ENCODE measurements around the gene CNMD. TPM values are rescaled to one million over a fixed set of nuclear protein-coding genes. Genes with fewer than 3 reads are reported as not detected.
"Not testable (repeated sequence)": the region's sequence is repeated elsewhere in the genome, so short reads cannot be mapped to it uniquely, and the experiment has no call there.

The CNMD gene
- total RNA-seq, 1 donor from 2014 or later = 0.46 TPM

DNA sequence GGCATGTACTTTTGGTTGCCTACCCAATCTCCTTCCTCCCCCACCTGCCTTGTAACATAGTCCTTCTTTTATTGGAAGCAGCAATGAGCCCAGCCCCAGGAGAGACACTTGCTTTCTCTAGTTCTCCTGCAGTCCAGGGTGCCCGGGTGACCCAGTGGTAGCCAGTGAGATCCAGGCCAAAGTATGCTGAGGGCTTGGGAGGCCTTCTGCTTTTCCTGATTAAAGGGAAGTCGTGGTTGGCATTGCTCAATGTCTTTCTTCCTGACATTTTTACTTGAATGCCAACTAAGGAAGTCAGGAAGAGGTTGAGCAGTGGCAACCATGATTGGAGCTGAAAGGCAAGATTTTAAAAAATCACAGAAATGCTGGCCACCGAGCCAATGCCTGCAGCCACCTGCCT, 25.7 kb downstream of the CNMD start:
- TF ChIP-seq, protein P1, sequence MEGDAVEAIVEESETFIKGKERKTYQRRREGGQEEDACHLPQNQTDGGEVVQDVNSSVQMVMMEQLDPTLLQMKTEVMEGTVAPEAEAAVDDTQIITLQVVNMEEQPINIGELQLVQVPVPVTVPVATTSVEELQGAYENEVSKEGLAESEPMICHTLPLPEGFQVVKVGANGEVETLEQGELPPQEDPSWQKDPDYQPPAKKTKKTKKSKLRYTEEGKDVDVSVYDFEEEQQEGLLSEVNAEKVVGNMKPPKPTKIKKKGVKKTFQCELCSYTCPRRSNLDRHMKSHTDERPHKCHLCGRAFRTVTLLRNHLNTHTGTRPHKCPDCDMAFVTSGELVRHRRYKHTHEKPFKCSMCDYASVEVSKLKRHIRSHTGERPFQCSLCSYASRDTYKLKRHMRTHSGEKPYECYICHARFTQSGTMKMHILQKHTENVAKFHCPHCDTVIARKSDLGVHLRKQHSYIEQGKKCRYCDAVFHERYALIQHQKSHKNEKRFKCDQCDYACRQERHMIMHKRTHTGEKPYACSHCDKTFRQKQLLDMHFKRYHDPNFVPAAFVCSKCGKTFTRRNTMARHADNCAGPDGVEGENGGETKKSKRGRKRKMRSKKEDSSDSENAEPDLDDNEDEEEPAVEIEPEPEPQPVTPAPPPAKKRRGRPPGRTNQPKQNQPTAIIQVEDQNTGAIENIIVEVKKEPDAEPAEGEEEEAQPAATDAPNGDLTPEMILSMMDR (IDR thresholded peaks at IDR 0.05; ENCODE audit: insufficient read depth, low read length, poor library complexity, severe bottlenecking) = no peak
- no peak overlapping the region for H3K4me3 ChIP-seq (ENCODE audit: low read depth, low read length)
- H3K36me3 ChIP-seq (ENCODE audit: control insufficient read depth, insufficient read depth, low read length) = no peaks in the 10 kb centered on the region
- H3K27me3 ChIP-seq (ENCODE audit: control insufficient read depth, insufficient read depth, low read length) = no peaks in the 10 kb centered on the region
- no peak for DNase-seq (ENCODE audit: low read depth)

DNA sequence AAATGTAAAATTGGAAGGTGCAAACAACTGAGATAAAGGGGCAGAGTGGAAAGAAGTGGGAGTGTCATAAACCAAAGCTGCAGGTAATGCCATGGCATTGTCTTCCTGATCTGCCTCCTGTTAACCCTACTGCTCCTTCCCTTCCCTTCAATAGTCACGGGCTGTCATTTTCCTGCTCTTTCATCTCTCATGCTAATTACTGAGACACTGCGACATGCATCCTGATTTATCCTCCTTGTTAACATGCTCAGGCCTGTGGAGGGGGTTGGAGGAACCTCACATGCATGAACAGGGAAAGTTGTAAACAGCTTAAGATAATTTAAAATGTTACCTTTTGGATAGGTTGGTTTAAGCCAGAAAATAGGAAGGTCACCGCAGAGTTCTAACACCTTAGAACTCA, 27.2 kb downstream of the CNMD start:
- no peak for DNase-seq (ENCODE audit: low read depth)
- H3K36me3 ChIP-seq (ENCODE audit: control insufficient read depth, insufficient read depth, low read length) = no peaks in the 10 kb centered on the region
- H3K4me3 ChIP-seq (ENCODE audit: low read depth, low read length) = no peak overlapping the region
- TF ChIP-seq, protein P1 (IDR thresholded peaks at IDR 0.05; ENCODE audit: insufficient read depth, low read length, poor library complexity, severe bottlenecking) = no peak
- no peaks in the 10 kb centered on the region for H3K27me3 ChIP-seq (ENCODE audit: control insufficient read depth, insufficient read depth, low read length)

DNA sequence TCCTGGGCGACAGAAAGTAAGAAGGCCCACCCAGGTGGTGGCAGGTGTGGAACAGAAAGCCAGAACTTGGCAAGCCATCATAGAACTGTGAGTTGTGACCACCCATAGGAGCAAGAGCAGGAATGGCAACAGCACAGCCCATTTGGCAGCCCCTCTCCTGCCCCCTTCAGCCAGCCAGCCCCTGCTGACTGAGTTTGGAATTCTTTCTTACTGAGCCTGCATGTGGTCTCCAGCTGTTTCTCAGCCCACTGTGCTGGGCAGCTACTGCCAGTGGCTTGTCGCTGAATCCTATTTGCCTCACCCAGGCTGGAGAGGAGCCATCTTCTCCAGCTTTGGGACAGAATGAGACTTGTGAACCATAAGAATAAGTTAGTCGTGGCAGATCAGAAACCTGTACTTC, 28.3 kb downstream of the CNMD start:
- TF ChIP-seq, protein P1 (IDR thresholded peaks at IDR 0.05; ENCODE audit: insufficient read depth, low read length, poor library complexity, severe bottlenecking) = no peak
- no peak for DNase-seq (ENCODE audit: low read depth)
- no peaks in the 10 kb centered on the region for H3K36me3 ChIP-seq (ENCODE audit: control insufficient read depth, insufficient read depth, low read length)
- H3K4me3 ChIP-seq (ENCODE audit: low read depth, low read length) = no peak overlapping the region
- H3K27me3 ChIP-seq (ENCODE audit: control insufficient read depth, insufficient read depth, low read length) = no peaks in the 10 kb centered on the region

DNA sequence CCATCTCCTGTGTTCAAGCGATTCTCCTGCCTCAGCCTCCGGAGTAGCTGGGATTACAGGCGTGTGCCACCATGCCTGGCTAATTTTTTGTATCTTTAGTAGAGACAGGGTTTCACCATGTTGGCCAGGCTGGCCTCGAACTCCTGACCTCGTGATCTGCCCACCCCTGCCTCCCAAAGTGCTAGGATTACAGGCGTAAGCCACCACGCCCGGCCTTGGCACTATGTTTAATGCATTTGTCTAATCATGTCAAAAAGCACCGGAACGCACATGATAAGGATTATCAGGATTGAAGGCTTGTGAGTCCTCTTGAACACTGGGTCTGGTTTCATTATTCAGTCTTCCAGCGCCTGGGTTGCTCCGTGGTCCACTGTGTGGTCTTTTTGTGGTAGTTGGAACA, 31.4 kb downstream of the CNMD start:
- H3K36me3 ChIP-seq (ENCODE audit: control insufficient read depth, insufficient read depth, low read length); DNase-seq (ENCODE audit: low read depth); H3K4me3 ChIP-seq (ENCODE audit: low read depth, low read length); H3K27me3 ChIP-seq (ENCODE audit: control insufficient read depth, insufficient read depth, low read length): not testable (repeated sequence)

DNA sequence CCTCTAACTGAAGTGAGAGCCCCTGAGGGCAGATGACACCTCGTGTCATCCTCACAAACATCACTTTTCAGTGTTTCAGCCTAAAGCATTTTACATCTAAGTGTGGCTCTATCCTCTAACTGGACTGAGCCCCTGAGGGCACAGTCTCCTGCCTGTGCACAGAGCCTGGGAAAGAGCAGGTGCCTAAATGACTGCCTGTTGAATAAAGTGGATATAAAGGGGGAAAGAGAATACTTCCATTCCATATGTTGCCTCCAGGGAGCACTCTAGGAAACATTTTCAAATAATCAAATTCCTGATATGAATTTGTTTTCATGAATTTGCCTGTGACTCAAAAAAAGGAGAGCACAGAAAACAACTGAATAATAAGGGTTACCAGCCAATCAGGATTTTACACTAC, 32.2 kb downstream of the CNMD start:
- TF ChIP-seq, protein P1 (IDR thresholded peaks at IDR 0.05; ENCODE audit: insufficient read depth, low read length, poor library complexity, severe bottlenecking) = peak; percentile 9
- DNase-seq (ENCODE audit: low read depth) = no peak

DNA sequence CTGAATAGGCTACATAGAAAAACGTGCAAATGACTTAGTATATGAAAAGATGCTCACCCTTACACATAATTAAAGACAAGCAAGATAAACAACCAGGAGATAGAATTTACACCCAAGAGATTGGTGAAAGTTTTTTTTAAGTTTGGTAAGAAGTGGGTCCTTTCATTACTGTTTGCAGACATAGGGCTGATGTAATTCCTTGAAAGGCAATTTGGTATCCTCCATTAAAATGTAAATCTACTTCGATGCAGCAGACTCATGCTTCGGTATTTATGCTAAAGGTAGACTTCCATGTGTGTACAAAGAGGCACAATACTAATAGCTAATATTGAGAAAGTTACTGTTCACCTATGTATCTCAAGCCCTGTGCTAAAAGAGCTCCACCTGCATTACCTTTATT, 33.5 kb downstream of the CNMD start:
- Histone ChIP-seq H3K4me3 (ENCODE audit: low read depth, low read length) (no peak overlapping the region), H3K27me3 (ENCODE audit: control insufficient read depth, insufficient read depth, low read length) (no peaks in the 10 kb centered on the region), H3K36me3 (ENCODE audit: control insufficient read depth, insufficient read depth, low read length) (no peaks in the 10 kb centered on the region)
- no peak for DNase-seq (ENCODE audit: low read depth)
- TF ChIP-seq, protein P1 (IDR thresholded peaks at IDR 0.05; ENCODE audit: insufficient read depth, low read length, poor library complexity, severe bottlenecking) = no peak

More for the DNA sequence above, 32.2 kb downstream of the CNMD start:
- H3K36me3 ChIP-seq (ENCODE audit: control insufficient read depth, insufficient read depth, low read length) = no peaks in the 10 kb centered on the region
- H3K27me3 ChIP-seq (ENCODE audit: control insufficient read depth, insufficient read depth, low read length) = no peaks in the 10 kb centered on the region
- H3K4me3 ChIP-seq (ENCODE audit: low read depth, low read length) = no peak overlapping the region

All from kidney epithelial cell (primary cell).